Activated CD4-positive, alpha-beta T cell treated with anti-CD3 and anti-CD28 coated beads, Interleukin-2, amount 10 ng/mL, durations not matched to agents 7 days and 5 days (primary cell): Measurements from ENCODE around the gene MRPL49. TPM values are rescaled to one million over a fixed set of nuclear protein-coding genes. Genes with fewer than 3 reads are reported as not detected.

Experiments
- CTCF ChIA-PET: fragments of 350-600 bp; sonication (Branson Sonifier 250); formaldehyde crosslinking; loops from one replicate; lab custom pipeline; 2021; ENCODE audit warnings: antibody characterized with exemption; lab: Charles Lee
- POLR2A ChIA-PET: fragments of 350-600 bp; sonication (Branson Sonifier 250); formaldehyde crosslinking; loops from one replicate; lab custom pipeline; 2021; ENCODE audit warnings: antibody characterized with exemption; lab: Charles Lee
- DNase-seq: peaks from one replicate; pipeline ENCODE4 v3.0.0-alpha.2; 2020
- H3K27ac Mint-ChIP-seq: one replicate; pipeline ENCODE4 v1.8.0; 2021; ENCODE audit warnings: mild to moderate bottlenecking, moderate library complexity, mixed read lengths
- H3K27me3 Mint-ChIP-seq: one replicate; pipeline ENCODE4 v1.8.0; 2021; ENCODE audit warnings: mixed read lengths
- H3K36me3 Mint-ChIP-seq: one replicate; pipeline ENCODE4 v1.8.0; 2021; ENCODE audit warnings: low read depth, mixed read lengths
- H3K4me1 Mint-ChIP-seq: one replicate; pipeline ENCODE4 v1.8.0; 2021; ENCODE audit warnings: mixed read lengths
- H3K4me3 Mint-ChIP-seq: one replicate; pipeline ENCODE4 v1.8.0; 2021; ENCODE audit warnings: mild to moderate bottlenecking, moderate library complexity, mixed read lengths
- H3K9me3 Mint-ChIP-seq: one replicate; pipeline ENCODE4 v1.8.0; 2021; ENCODE audit warnings: mixed read lengths
- total RNA-seq, 2 experiments: library from RNA; stranded (reverse); gene quantifications; one replicate each; pipeline ENCODE4 v1.2.3, GENCODE V29; 2021

Gene MRPL49
- total RNA-seq, 2 experiments from 2014 or later, result 49.5 to 55.4 TPM

DNA sequence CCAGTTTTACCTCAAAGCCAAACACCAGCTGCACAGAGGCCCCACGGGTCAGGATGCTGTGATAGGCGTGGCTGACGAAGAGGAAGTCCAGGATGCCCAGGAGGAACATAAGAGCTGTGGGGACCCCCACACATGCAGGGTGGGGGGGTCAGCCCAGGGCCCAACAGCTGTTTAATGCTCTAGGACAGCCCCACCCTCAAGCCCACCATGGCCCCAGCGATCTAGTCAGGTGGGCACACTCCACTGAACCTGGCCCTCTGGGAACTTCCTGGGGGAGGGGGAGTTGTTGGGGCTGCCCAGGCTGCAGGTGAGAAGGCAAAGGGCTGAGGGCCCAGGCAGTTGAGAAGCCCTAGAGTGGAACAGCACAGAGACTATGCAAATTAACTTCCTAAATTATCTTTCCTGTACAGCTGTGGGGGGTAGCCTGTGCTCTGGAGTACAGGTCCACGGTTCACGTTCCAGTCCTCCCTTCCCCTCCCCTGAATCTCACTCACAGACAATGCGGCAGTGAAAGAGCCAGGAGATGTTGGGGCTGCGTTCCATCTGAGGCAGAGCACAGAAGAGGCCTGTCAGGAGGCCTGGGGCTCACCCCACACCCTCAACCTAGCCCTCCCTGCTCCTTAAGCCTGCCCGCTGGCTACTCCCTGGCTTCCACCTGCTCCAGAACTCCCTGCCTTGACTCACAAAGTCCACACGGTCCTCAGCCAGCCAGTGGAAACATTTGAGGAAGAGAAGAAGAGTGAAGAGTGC is 10.3 kb downstream of the MRPL49 start:
- no peaks in the 10 kb centered on the region for H3K9me3 Mint-ChIP-seq
- H3K36me3 Mint-ChIP-seq, result peaks cover 14% of the 10 kb centered on the region

GRCh38 chr11:65132988-65133700 is 11.0 kb downstream of the MRPL49 start:
- Mint-ChIP-seq H3K9me3 (no peaks in the 10 kb centered on the region), H3K27ac (peak overlapping the region; percentile 99), H3K4me3 (peak overlapping the region; percentile 99), H3K27me3 (no peaks in the 10 kb centered on the region), H3K4me1 (peaks cover 27% of the 10 kb centered on the region), H3K36me3 (peaks cover 14% of the 10 kb centered on the region)
- ChIA-PET POLR2A (no interaction called here), CTCF (interaction anchor here (0.8 kb wide), 1 partner anchor 12 kb away, joined by 3 read pairs; no protein-coding TSS in a partner anchor)
- peak; percentile 70 for DNase-seq

More for the DNA sequence above, 10.3 kb downstream of the MRPL49 start:
- Mint-ChIP-seq H3K4me1 (peaks cover 27% of the 10 kb centered on the region), H3K4me3 (peak overlapping the region; percentile 99), H3K27ac (peak overlapping the region; percentile 99), H3K27me3 (no peaks in the 10 kb centered on the region)
- ChIA-PET CTCF (interaction anchor here (0.7 to 2.1 kb wide), 4 partner anchors 10 to 98 kb away, joined by 3 to 7 read pairs (median 4); partner anchors contain the start of genes FAU, MRPL49 and ZNHIT2), POLR2A (no interaction called here)
- no peak for DNase-seq

- Mint-ChIP-seq H3K27ac (peak overlapping the region; percentile 99), H3K4me3 (peak overlapping the region; percentile 99), H3K9me3 (no peaks in the 10 kb centered on the region), H3K4me1 (peaks cover 27% of the 10 kb centered on the region), H3K36me3 (peaks cover 14% of the 10 kb centered on the region), H3K27me3 (no peaks in the 10 kb centered on the region)
- no peak for DNase-seq
- POLR2A ChIA-PET, result no interaction called here
- CTCF ChIA-PET, result interaction anchor here (0.8 kb wide), 1 partner anchor 13 kb away, joined by 3 read pairs; no protein-coding TSS in a partner anchor
These were observed 11.6 kb downstream of the MRPL49 start for GRCh38 chr11:65133724-65134123.

- peak within 1 kb of the TSS; percentile 99 for H3K4me3 Mint-ChIP-seq
- H3K4me1 Mint-ChIP-seq, result peaks cover 27% of the 10 kb centered on the region
- H3K27me3 Mint-ChIP-seq, result no peaks in the 10 kb centered on the region
- peak; percentile 93 for DNase-seq
- no peaks in the 10 kb centered on the region for H3K9me3 Mint-ChIP-seq
- ChIA-PET CTCF (interaction anchor here (0.6 to 3.2 kb wide), 8 partner anchors 14 to 1089 kb away, joined by 3 to 12 read pairs (median 4); no protein-coding TSS in a partner anchor), POLR2A (interaction anchor here (0.6 to 1.1 kb wide), 3 partner anchors 12 to 322 kb away, joined by 3 to 5 read pairs (median 4); partner anchors contain the start of genes FAU, MRPL49 and PPP2R5B)
- peaks cover 14% of the 10 kb centered on the region for H3K36me3 Mint-ChIP-seq
- H3K27ac Mint-ChIP-seq, result peak within 1 kb of the TSS; percentile 99
These were observed 12.3 kb downstream of the MRPL49 start, which contains the start of gene SYVN1 for GRCh38 chr11:65134240-65134951. Gene SYVN1 (minus strand): TSS chr11:65134519. CDS start chr11:65133601, 918 bp downstream.

DNA sequence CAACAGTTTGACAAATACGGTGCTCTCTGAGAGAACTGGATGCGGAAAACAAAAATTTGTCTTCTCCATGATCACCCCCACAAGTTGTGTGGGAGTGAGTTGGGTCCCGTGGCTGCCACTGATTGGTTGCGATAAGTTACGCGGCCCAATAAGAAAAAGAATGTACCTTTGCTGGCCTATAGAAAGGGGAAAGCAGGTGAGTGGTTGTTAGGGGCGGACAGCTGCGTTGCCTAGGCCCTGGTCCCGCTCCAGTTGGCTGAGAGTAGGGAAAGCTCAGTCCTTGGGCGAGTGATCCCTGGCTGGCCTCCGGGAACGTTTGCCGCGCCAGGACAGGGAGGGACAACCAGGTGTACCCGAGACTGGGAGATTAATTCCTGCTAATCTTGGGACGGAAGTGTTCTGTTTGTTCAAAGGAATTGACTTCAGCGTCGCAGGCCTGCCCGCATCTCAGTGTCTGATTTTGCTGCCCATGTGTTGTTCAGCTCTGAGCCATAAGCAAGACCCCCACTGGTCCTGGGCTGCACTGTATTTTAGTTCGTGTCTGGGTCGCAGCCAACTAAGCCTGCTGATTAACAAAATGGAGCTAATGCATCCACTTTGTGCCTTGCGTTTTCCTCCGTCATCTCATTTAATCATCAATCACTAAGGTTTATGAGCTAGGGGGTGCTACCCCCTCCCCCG is 13.0 kb downstream of the MRPL49 start:
- Mint-ChIP-seq H3K27ac (peak overlapping the region; percentile 99), H3K27me3 (peaks cover 3% of the 10 kb centered on the region), H3K36me3 (peaks cover 14% of the 10 kb centered on the region), H3K4me1 (peaks cover 27% of the 10 kb centered on the region), H3K4me3 (peak overlapping the region; percentile 99), H3K9me3 (no peaks in the 10 kb centered on the region)
- ChIA-PET POLR2A (interaction anchor here (0.6 to 1.1 kb wide), 3 partner anchors 13 to 322 kb away, joined by 3 to 5 read pairs (median 4); partner anchors contain the start of genes FAU, MRPL49 and PPP2R5B), CTCF (interaction anchor here (0.6 to 3.2 kb wide), 11 partner anchors 13 to 1088 kb away, joined by 3 to 12 read pairs (median 3); partner anchors contain the start of gene ARL2)
- peak; percentile 91 for DNase-seq

GRCh38 chr11:65135633-65136145 is 13.6 kb downstream of the MRPL49 start:
- ChIA-PET POLR2A (interaction anchor here (0.9 kb wide), 1 partner anchor 211 kb away, joined by 3 read pairs; the partner anchor contains the start of gene PPP2R5B), CTCF (interaction anchor here (0.7 to 3.2 kb wide), 10 partner anchors 12 to 123 kb away, joined by 3 to 12 read pairs (median 3); partner anchors contain the start of genes ARL2 and ZNHIT2)
- peak overlapping the region; percentile 99 for H3K4me3 Mint-ChIP-seq
- peaks cover 27% of the 10 kb centered on the region for H3K4me1 Mint-ChIP-seq
- no peaks in the 10 kb centered on the region for H3K9me3 Mint-ChIP-seq
- no peak for DNase-seq
- H3K36me3 Mint-ChIP-seq, result peaks cover 12% of the 10 kb centered on the region
- peaks cover 6% of the 10 kb centered on the region for H3K27me3 Mint-ChIP-seq
- peak overlapping the region; percentile 99 for H3K27ac Mint-ChIP-seq

- H3K36me3 Mint-ChIP-seq, result peaks cover 10% of the 10 kb centered on the region
- peak overlapping the region; percentile 56 for H3K4me3 Mint-ChIP-seq
- no peak for DNase-seq
- POLR2A ChIA-PET, result no interaction called here
- peaks cover 13% of the 10 kb centered on the region for H3K27me3 Mint-ChIP-seq
- peak overlapping the region; percentile 84 for H3K27ac Mint-ChIP-seq
- CTCF ChIA-PET, result interaction anchor here (0.9 to 3.2 kb wide), 5 partner anchors 11 to 122 kb away, joined by 3 to 12 read pairs (median 4); partner anchors contain the start of genes ARL2 and ZNHIT2
- H3K9me3 Mint-ChIP-seq, result no peaks in the 10 kb centered on the region
- H3K4me1 Mint-ChIP-seq, result peaks cover 27% of the 10 kb centered on the region
These were observed 14.5 kb downstream of the MRPL49 start for GRCh38 chr11:65136515-65137096.

GRCh38 chr11:65141896-65142494 is 19.9 kb downstream of the MRPL49 start:
- ChIA-PET CTCF (no interaction called here), POLR2A (no interaction called here)
- Mint-ChIP-seq H3K9me3 (no peaks in the 10 kb centered on the region), H3K4me1 (no peaks in the 10 kb centered on the region), H3K27ac (no peak overlapping the region), H3K27me3 (peaks cover 31% of the 10 kb centered on the region), H3K36me3 (no peaks in the 10 kb centered on the region), H3K4me3 (no peak overlapping the region)
- no peak for DNase-seq

- ChIA-PET CTCF (interaction anchor here (0.6 to 2.7 kb wide), 3 partner anchors 12 to 294 kb away, joined by 5 to 12 read pairs (median 6); partner anchors contain the start of gene SYVN1), POLR2A (no interaction called here)
- peaks cover 14% of the 10 kb centered on the region for H3K4me1 Mint-ChIP-seq
These were observed 25.4 kb downstream of the MRPL49 start for GRCh38 chr11:65147352-65148075.

GRCh38 chr11:65148657-65149056 is 26.5 kb downstream of the MRPL49 start:
- no peak for DNase-seq
- no peak overlapping the region for H3K4me3 Mint-ChIP-seq
- ChIA-PET POLR2A (no interaction called here), CTCF (interaction anchor here (0.8 to 2.7 kb wide), 3 partner anchors 13 to 209 kb away, joined by 4 to 12 read pairs (median 6); partner anchors contain the start of gene SYVN1)
- peaks cover 18% of the 10 kb centered on the region for H3K4me1 Mint-ChIP-seq
- H3K9me3 Mint-ChIP-seq, result no peaks in the 10 kb centered on the region
- no peak overlapping the region for H3K27ac Mint-ChIP-seq
- H3K36me3 Mint-ChIP-seq, result no peaks in the 10 kb centered on the region
- H3K27me3 Mint-ChIP-seq, result peaks cover 23% of the 10 kb centered on the region

More at GRCh38 chr11:65147352-65148075, 25.4 kb downstream of the MRPL49 start:
- Mint-ChIP-seq H3K36me3 (no peaks in the 10 kb centered on the region), H3K4me3 (no peak overlapping the region), H3K9me3 (no peaks in the 10 kb centered on the region), H3K27me3 (peaks cover 17% of the 10 kb centered on the region), H3K27ac (no peak overlapping the region)
- DNase-seq, result no peak
